ENCODE data around the gene TUBA1B. TPM values are rescaled to one million over a fixed set of nuclear protein-coding genes. Genes with fewer than 3 reads are reported as not detected.
"Not testable (repeated sequence)": the region's sequence is repeated elsewhere in the genome, so short reads cannot be mapped to it uniquely, and the experiment has no call there.

Gene TUBA1B
- 1,000 to 10,000 TPM; 2,153 to 2,254 TPM for total RNA-seq

- peak; percentile 90 for DNase-seq
- H3K9me3 Mint-ChIP-seq: no peaks in the 10 kb centered on the region
- ChIA-PET POLR2A (interaction anchor here (0.6 to 2.3 kb wide), 12 partner anchors 14 to 610 kb away, joined by 3 to 17 read pairs (median 3); partner anchors contain the start of genes LMBR1L, RHEBL1, SPATS2 and TMBIM6), CTCF (interaction anchor here (0.5 to 3.1 kb wide), 33 partner anchors 8 to 439 kb away, joined by 3 to 37 read pairs (median 4); partner anchors contain the start of genes DHH, LMBR1L, RHEBL1 and SPATS2)
- H3K4me3 Mint-ChIP-seq: peak within 1 kb of the TSS; percentile 98
- H3K27ac Mint-ChIP-seq: peak within 1 kb of the TSS; percentile 99
- H3K36me3 Mint-ChIP-seq (ENCODE audit: low read depth): peaks cover 47% of the 10 kb centered on the region
- H3K27me3 Mint-ChIP-seq: no peaks in the 10 kb centered on the region
- peaks cover 52% of the 10 kb centered on the region for H3K4me1 Mint-ChIP-seq
Observed at GRCh38 chr12:49131051-49131893, at the start of gene TUBA1B. TUBA1B (minus strand) TSS chr12:49131395; CDS start chr12:49131300, 95 bp downstream.

GRCh38 chr12:49174218-49174617 is 43.0 kb upstream of the TUBA1B start:
- Mint-ChIP-seq H3K27ac (no peak overlapping the region), H3K4me3 (no peak overlapping the region), H3K9me3 (no peaks in the 10 kb centered on the region), H3K27me3 (peaks cover 6% of the 10 kb centered on the region), H3K36me3 (ENCODE audit: low read depth) (peaks cover 2% of the 10 kb centered on the region), H3K4me1 (no peaks in the 10 kb centered on the region)
- CTCF ChIA-PET: interaction anchor here (0.6 to 1.0 kb wide), 2 partner anchors 14 to 175 kb away, joined by 3 read pairs; partner anchors contain the start of genes DDN and TUBA1A
- no peak for DNase-seq
- POLR2A ChIA-PET: no interaction called here

- no peak overlapping the region for H3K27ac Mint-ChIP-seq
- POLR2A ChIA-PET: no interaction called here
- CTCF ChIA-PET: interaction anchor here (1.0 kb wide), 1 partner anchor 66 kb away, joined by 3 read pairs; no protein-coding TSS in a partner anchor
- H3K36me3 Mint-ChIP-seq (ENCODE audit: low read depth): no peaks in the 10 kb centered on the region
- no peak for DNase-seq
- no peaks in the 10 kb centered on the region for H3K4me1 Mint-ChIP-seq
- no peaks in the 10 kb centered on the region for H3K9me3 Mint-ChIP-seq
- peaks cover 6% of the 10 kb centered on the region for H3K27me3 Mint-ChIP-seq
- H3K4me3 Mint-ChIP-seq: no peak overlapping the region
Observed at GRCh38 chr12:49170924-49171323, 39.7 kb upstream of the TUBA1B start.

GRCh38 chr12:49165114-49165513 is 33.9 kb upstream of the TUBA1B start:
- Mint-ChIP-seq H3K27ac (no peak overlapping the region), H3K9me3 (no peaks in the 10 kb centered on the region), H3K4me1 (peaks cover 4% of the 10 kb centered on the region), H3K27me3 (peaks cover 1% of the 10 kb centered on the region), H3K36me3 (ENCODE audit: low read depth) (no peaks in the 10 kb centered on the region), H3K4me3 (no peak overlapping the region)
- POLR2A ChIA-PET: no interaction called here
- CTCF ChIA-PET: interaction anchor here (0.6 kb wide), 1 partner anchor 70 kb away, joined by 4 read pairs; no protein-coding TSS in a partner anchor
- no peak for DNase-seq

- H3K27ac Mint-ChIP-seq; H3K9me3 Mint-ChIP-seq; H3K4me1 Mint-ChIP-seq; H3K36me3 Mint-ChIP-seq (ENCODE audit: low read depth); DNase-seq; POLR2A ChIA-PET; H3K27me3 Mint-ChIP-seq; H3K4me3 Mint-ChIP-seq: not testable (repeated sequence)
- CTCF ChIA-PET: interaction anchor here (1.3 kb wide), 1 partner anchor 32 kb away, joined by 3 read pairs; no protein-coding TSS in a partner anchor
Observed at GRCh38 chr12:49161901-49162300, 30.7 kb upstream of the TUBA1B start.

GRCh38 chr12:49161092-49161795 is 30.0 kb upstream of the TUBA1B start:
- Mint-ChIP-seq H3K36me3 (ENCODE audit: low read depth) (no peaks in the 10 kb centered on the region), H3K27ac (no peak overlapping the region), H3K27me3 (no peaks in the 10 kb centered on the region), H3K4me1 (peaks cover 5% of the 10 kb centered on the region), H3K4me3 (no peak overlapping the region), H3K9me3 (no peaks in the 10 kb centered on the region)
- ChIA-PET POLR2A (no interaction called here), CTCF (no interaction called here)
- DNase-seq: no peak

- Mint-ChIP-seq H3K27ac (peak overlapping the region; percentile 25), H3K27me3 (no peaks in the 10 kb centered on the region), H3K4me1 (peaks cover 5% of the 10 kb centered on the region), H3K9me3 (no peaks in the 10 kb centered on the region), H3K4me3 (no peak overlapping the region), H3K36me3 (ENCODE audit: low read depth) (no peaks in the 10 kb centered on the region)
- DNase-seq: no peak
- ChIA-PET CTCF (no interaction called here), POLR2A (no interaction called here)
Observed at GRCh38 chr12:49160399-49160798, 29.2 kb upstream of the TUBA1B start.

GRCh38 chr12:49154221-49154620 is 23.0 kb upstream of the TUBA1B start:
- DNase-seq: no peak
- Mint-ChIP-seq H3K9me3 (no peaks in the 10 kb centered on the region), H3K27me3 (no peaks in the 10 kb centered on the region), H3K4me3 (no peak overlapping the region), H3K4me1 (peaks cover 10% of the 10 kb centered on the region), H3K27ac (no peak overlapping the region), H3K36me3 (ENCODE audit: low read depth) (peaks cover 3% of the 10 kb centered on the region)
- POLR2A ChIA-PET: no interaction called here
- CTCF ChIA-PET: interaction anchor here (0.6 kb wide), 1 partner anchor 34 kb away, joined by 3 read pairs; no protein-coding TSS in a partner anchor

- no peaks in the 10 kb centered on the region for H3K27me3 Mint-ChIP-seq
- peaks cover 9% of the 10 kb centered on the region for H3K36me3 Mint-ChIP-seq (ENCODE audit: low read depth)
- no peak overlapping the region for H3K27ac Mint-ChIP-seq
- H3K4me1 Mint-ChIP-seq: peaks cover 8% of the 10 kb centered on the region
- ChIA-PET POLR2A (interaction anchor here (1.0 kb wide), 1 partner anchor 41 kb away, joined by 4 read pairs; no protein-coding TSS in a partner anchor), CTCF (interaction anchor here (1.1 kb wide), 1 partner anchor 36 kb away, joined by 3 read pairs; no protein-coding TSS in a partner anchor)
- no peak overlapping the region for H3K4me3 Mint-ChIP-seq
- no peak for DNase-seq
- H3K9me3 Mint-ChIP-seq: no peaks in the 10 kb centered on the region
Observed at GRCh38 chr12:49147384-49147783, 16.2 kb upstream of the TUBA1B start.

- ChIA-PET POLR2A (interaction anchor here (1.0 kb wide), 1 partner anchor 42 kb away, joined by 4 read pairs; no protein-coding TSS in a partner anchor), CTCF (interaction anchor here (0.8 to 1.8 kb wide), 5 partner anchors 13 to 328 kb away, joined by 3 to 10 read pairs (median 3); partner anchors contain the start of gene CACNB3)
- peaks cover 9% of the 10 kb centered on the region for H3K36me3 Mint-ChIP-seq (ENCODE audit: low read depth)
- H3K27me3 Mint-ChIP-seq: no peaks in the 10 kb centered on the region
- peaks cover 8% of the 10 kb centered on the region for H3K4me1 Mint-ChIP-seq
- H3K4me3 Mint-ChIP-seq: no peak overlapping the region
- no peak overlapping the region for H3K27ac Mint-ChIP-seq
- no peak for DNase-seq
- no peaks in the 10 kb centered on the region for H3K9me3 Mint-ChIP-seq
Observed at GRCh38 chr12:49146406-49146805, 15.2 kb upstream of the TUBA1B start.

- H3K36me3 Mint-ChIP-seq (ENCODE audit: low read depth): peaks cover 5% of the 10 kb centered on the region
- no peak for DNase-seq
- H3K9me3 Mint-ChIP-seq: no peaks in the 10 kb centered on the region
- H3K27ac Mint-ChIP-seq: no peak overlapping the region
- ChIA-PET POLR2A (interaction anchor here (0.6 kb wide), 1 partner anchor 19 kb away, joined by 3 read pairs; no protein-coding TSS in a partner anchor), CTCF (interaction anchor here (0.6 to 1.2 kb wide), 6 partner anchors 13 to 97 kb away, joined by 3 to 6 read pairs (median 4); no protein-coding TSS in a partner anchor)
- no peaks in the 10 kb centered on the region for H3K4me1 Mint-ChIP-seq
- no peaks in the 10 kb centered on the region for H3K27me3 Mint-ChIP-seq
- H3K4me3 Mint-ChIP-seq: no peak overlapping the region
Observed at GRCh38 chr12:49144384-49144783, 13.2 kb upstream of the TUBA1B start.

- ChIA-PET CTCF (interaction anchor here (0.9 to 1.5 kb wide), 2 partner anchors 8 to 95 kb away, joined by 3 to 6 read pairs; partner anchors contain the start of gene TUBA1B), POLR2A (no interaction called here)
- Mint-ChIP-seq H3K9me3 (no peaks in the 10 kb centered on the region), H3K4me3 (no peak overlapping the region), H3K27me3 (no peaks in the 10 kb centered on the region), H3K36me3 (ENCODE audit: low read depth) (no peaks in the 10 kb centered on the region), H3K4me1 (peaks cover 4% of the 10 kb centered on the region), H3K27ac (no peak overlapping the region)
- DNase-seq: no peak
Observed at GRCh38 chr12:49138999-49139398, 7.8 kb upstream of the TUBA1B start.
